HUES6 (cell line): ENCODE measurements around the gene MIEN1.
"Not testable (repeated sequence)": the region's sequence is repeated elsewhere in the genome, so short reads cannot be mapped to it uniquely, and the experiment has no call there.

Source experiments
- H3K27ac ChIP-seq: 2 replicates; pipeline ENCODE4 v1.7.0; 2013; ENCODE audit warnings: low read depth, mild to moderate bottlenecking, low read length, inconsistent platforms
- H3K27me3 ChIP-seq: 2 replicates; pipeline ENCODE4 v1.6.1; 2013; ENCODE audit warnings: low read length; ENCODE audit not compliant: control insufficient read depth, insufficient read depth
- H3K36me3 ChIP-seq: 2 replicates; pipeline ENCODE4 v1.6.1; 2013; ENCODE audit warnings: low read length; ENCODE audit not compliant: control insufficient read depth, insufficient read depth
- H3K4me1 ChIP-seq: 2 replicates; pipeline ENCODE4 v1.6.1; 2013; ENCODE audit warnings: low read length; ENCODE audit not compliant: control insufficient read depth, insufficient read depth
- H3K4me3 ChIP-seq: 2 replicates; pipeline ENCODE4 v1.5.1; 2013; ENCODE audit warnings: low read depth, low read length
- H3K9ac ChIP-seq: one replicate; pipeline ENCODE4 v1.6.1; 2013; ENCODE audit warnings: mild to moderate bottlenecking, low read length
- H3K9me3 ChIP-seq: 2 replicates; pipeline ENCODE4 v1.6.1; 2013; ENCODE audit warnings: low read depth, low read length; ENCODE audit not compliant: control insufficient read depth, insufficient read depth

MIEN1 gene

GRCh38 chr17:39754958-39755553 lies 24.7 kb upstream of the MIEN1 start:
- H3K36me3 ChIP-seq: no peaks in the 10 kb centered on the region
- H3K9ac ChIP-seq: no peak overlapping the region
- no peaks in the 10 kb centered on the region for H3K9me3 ChIP-seq
- H3K4me1 ChIP-seq: peaks cover 45% of the 10 kb centered on the region
- H3K27ac ChIP-seq: no peak overlapping the region
- peak overlapping the region; percentile 86 for H3K4me3 ChIP-seq
- H3K27me3 ChIP-seq: peaks cover 4% of the 10 kb centered on the region; the same call in 1 of the 2 replicates

- H3K4me1 ChIP-seq: peaks cover 47% of the 10 kb centered on the region
- peaks cover 4% of the 10 kb centered on the region; the same call in 1 of the 2 replicates for H3K27me3 ChIP-seq
- H3K4me3 ChIP-seq: peak overlapping the region; percentile 86
- H3K27ac ChIP-seq: peak overlapping the region; percentile 91
- no peaks in the 10 kb centered on the region for H3K9me3 ChIP-seq
- no peaks in the 10 kb centered on the region for H3K36me3 ChIP-seq
- H3K9ac ChIP-seq: peak overlapping the region; percentile 88
Observed at GRCh38 chr17:39754161-39754957, 24.0 kb upstream of the MIEN1 start.

DNA sequence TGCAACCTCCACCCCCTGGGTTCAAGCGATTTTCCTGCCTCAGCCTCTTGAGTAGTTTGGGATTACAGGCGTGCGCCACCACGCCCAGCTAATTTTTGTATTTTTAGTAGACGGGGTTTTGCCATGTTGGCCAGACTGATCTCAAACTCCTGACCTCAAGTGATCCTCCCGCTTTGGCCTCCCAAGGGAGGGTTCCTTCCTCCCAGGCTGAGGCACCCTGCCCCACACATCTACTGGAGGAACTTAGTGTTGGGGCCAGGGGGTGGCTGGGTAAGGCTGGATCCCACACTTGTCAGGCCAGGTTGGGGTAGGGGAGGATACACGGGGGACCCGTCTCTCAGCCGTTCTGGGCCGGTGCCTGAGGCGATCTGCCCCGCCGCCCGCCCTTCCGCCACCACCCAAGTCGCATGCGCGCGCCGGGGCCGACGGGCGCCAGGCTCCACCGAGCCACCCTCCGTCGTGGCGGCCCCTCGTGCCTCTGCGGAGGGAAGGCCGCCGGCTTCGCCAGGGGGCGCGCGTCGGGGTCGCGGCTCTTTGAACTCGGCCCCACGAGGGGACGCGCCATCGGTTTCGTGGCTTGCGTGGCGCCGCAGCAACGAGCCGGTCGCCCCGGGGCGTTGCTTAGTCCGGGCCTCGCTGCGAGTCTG lies 23.3 kb upstream of the MIEN1 start:
- peak overlapping the region; percentile 91 for H3K27ac ChIP-seq
- H3K27me3 ChIP-seq: peaks cover 4% of the 10 kb centered on the region; the same call in 1 of the 2 replicates
- H3K36me3 ChIP-seq: no peaks in the 10 kb centered on the region
- H3K4me1 ChIP-seq: peaks cover 47% of the 10 kb centered on the region
- no peaks in the 10 kb centered on the region for H3K9me3 ChIP-seq
- peak overlapping the region; percentile 88 for H3K9ac ChIP-seq
- peak overlapping the region; percentile 86 for H3K4me3 ChIP-seq

DNA sequence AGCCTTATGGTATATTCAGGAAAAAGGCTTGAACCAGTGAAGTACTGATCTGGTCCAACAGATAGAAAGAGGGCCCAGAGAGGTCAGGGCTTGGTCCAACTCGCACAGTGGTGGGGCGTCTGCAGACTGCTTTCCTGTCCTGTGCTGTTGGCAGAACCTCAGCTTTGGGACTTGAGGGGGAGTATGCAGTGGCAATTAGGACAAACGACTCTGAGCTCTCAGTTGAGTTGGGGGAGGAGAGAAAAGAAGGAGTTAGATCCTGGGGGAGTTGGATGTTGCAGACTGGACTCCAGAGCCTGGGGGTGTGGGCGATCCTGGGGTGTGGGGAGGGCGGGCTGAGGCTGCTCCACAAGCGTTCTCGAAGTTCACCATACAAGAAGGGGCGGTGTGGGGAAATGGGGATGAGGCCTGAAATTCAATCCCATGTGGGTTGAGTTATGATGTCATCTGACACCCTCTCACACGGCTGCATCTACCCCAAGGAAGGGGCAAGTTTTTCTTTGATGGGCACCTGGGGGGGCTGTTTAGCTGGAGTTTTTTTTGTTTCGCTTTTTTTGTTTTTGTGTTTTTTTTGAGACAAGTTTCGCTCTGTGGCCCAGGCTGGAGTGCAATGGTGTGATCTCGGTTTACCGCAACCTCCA lies 22.0 kb upstream of the MIEN1 start:
- H3K9me3 ChIP-seq: no peaks in the 10 kb centered on the region
- H3K36me3 ChIP-seq: peaks cover 6% of the 10 kb centered on the region; the same call in 1 of the 2 replicates
- H3K4me1 ChIP-seq: peaks cover 44% of the 10 kb centered on the region
- peaks cover 3% of the 10 kb centered on the region; the same call in 1 of the 2 replicates for H3K27me3 ChIP-seq
- H3K4me3 ChIP-seq: no peak overlapping the region
- H3K27ac ChIP-seq: no peak overlapping the region
- H3K9ac ChIP-seq: no peak overlapping the region

- Histone ChIP-seq H3K4me1 (peaks cover 44% of the 10 kb centered on the region), H3K27me3 (no peaks in the 10 kb centered on the region), H3K36me3 (peaks cover 14% of the 10 kb centered on the region; the same call in 1 of the 2 replicates), H3K4me3 (no peak overlapping the region), H3K27ac (no peak overlapping the region), H3K9me3 (no peaks in the 10 kb centered on the region), H3K9ac (no peak overlapping the region)
Observed at GRCh38 chr17:39751637-39752036, 21.3 kb upstream of the MIEN1 start.

- H3K36me3 ChIP-seq: peaks cover 17% of the 10 kb centered on the region; the same call in 1 of the 2 replicates
- H3K9me3 ChIP-seq: no peaks in the 10 kb centered on the region
- H3K4me1 ChIP-seq: peaks cover 42% of the 10 kb centered on the region
- no peaks in the 10 kb centered on the region for H3K27me3 ChIP-seq
- no peak overlapping the region for H3K9ac ChIP-seq
- no peak overlapping the region for H3K27ac ChIP-seq
- H3K4me3 ChIP-seq: no peak overlapping the region
Observed at GRCh38 chr17:39751016-39751543, 20.7 kb upstream of the MIEN1 start.

DNA sequence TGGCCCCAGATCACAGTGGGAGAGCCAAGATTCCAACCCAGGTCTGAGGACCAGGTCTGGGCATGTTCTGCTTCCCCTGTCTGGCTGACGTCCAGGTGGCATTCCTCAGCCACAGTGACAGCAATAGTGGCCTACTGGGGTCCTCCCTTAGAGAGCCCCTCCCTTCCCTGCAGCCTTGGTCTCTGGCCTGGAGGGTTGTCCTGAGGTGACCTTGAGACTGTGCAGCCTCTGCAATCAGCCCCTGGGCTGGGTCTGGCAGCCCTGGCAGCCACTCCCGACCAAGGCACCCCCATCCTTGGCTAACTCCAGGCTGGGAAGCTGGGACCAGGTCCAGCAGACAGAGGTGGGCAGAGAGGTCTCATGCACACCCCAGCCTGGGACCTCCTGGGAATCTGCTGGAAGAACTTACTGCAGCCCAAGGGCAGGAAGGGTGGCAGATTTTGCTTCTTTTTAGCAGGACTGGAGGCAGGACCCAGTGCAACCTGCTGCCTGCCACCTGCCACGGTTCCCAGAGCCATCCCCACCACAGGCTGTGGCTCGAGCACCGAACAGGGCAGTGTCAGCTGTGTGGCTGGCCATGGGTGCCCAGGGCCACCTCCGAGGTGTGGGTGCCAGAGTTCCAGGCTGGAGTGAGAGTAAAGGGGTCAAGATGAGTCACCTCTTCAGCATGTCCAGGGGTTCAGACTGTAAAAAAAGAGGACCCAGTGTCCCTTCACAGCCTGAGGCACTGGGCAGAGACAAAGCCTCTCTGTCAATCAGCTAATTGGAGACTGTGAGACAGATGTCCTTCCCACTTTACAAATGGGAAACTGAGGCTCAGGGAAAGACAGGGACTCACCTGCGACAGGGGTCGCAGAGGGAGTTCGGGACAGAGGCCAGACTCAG lies 20.0 kb upstream of the MIEN1 start:
- no peak overlapping the region for H3K4me3 ChIP-seq
- H3K36me3 ChIP-seq: peaks cover 25% of the 10 kb centered on the region
- 0 out of 2 replicates have a peak overlapping the region, but pooled peaks have one; percentile 30 for H3K27ac ChIP-seq
- H3K9ac ChIP-seq: no peak overlapping the region
- H3K4me1 ChIP-seq: peaks cover 35% of the 10 kb centered on the region
- no peaks in the 10 kb centered on the region for H3K9me3 ChIP-seq
- H3K27me3 ChIP-seq: no peaks in the 10 kb centered on the region

- Histone ChIP-seq H3K36me3 (peaks cover 42% of the 10 kb centered on the region), H3K4me1 (peaks cover 28% of the 10 kb centered on the region)
- H3K9ac ChIP-seq, H3K27ac ChIP-seq, H3K27me3 ChIP-seq, H3K9me3 ChIP-seq, H3K4me3 ChIP-seq: not testable (repeated sequence)
Observed at GRCh38 chr17:39748444-39749034, 18.2 kb upstream of the MIEN1 start.

- Histone ChIP-seq H3K4me3 (no peak overlapping the region), H3K9me3 (no peaks in the 10 kb centered on the region), H3K9ac (no peak overlapping the region), H3K36me3 (peaks cover 49% of the 10 kb centered on the region), H3K27ac (no peak overlapping the region), H3K27me3 (no peaks in the 10 kb centered on the region), H3K4me1 (peaks cover 22% of the 10 kb centered on the region)
Observed at GRCh38 chr17:39747745-39748144, 17.4 kb upstream of the MIEN1 start.

DNA sequence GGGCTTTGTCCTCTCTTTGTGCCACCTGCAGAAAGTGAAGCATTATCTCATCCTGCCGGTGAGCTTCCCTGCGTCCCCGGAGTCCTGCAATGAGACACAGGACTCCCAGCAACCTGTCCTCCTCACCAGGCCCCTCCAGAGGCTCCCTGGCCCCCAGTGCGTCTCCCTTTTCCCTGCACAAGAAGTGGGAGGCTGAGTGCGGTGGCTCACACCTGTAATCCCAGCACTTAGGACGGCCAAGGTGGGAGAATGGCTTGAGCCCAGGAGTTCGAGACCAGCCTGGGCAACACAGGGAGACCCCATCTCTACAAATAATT lies 15.8 kb upstream of the MIEN1 start:
- H3K36me3 ChIP-seq: peaks cover 52% of the 10 kb centered on the region
- H3K4me3 ChIP-seq: no peak overlapping the region
- no peaks in the 10 kb centered on the region for H3K9me3 ChIP-seq
- H3K27me3 ChIP-seq: no peaks in the 10 kb centered on the region
- H3K27ac ChIP-seq: no peak overlapping the region
- H3K9ac ChIP-seq: no peak overlapping the region
- H3K4me1 ChIP-seq: peaks cover 18% of the 10 kb centered on the region
